HepG2 (cell line): ENCODE measurements around the gene CHRD. TPM values are rescaled to one million over a fixed set of nuclear protein-coding genes. Genes with fewer than 3 reads are reported as not detected.

Experiments used
- AKAP8 ChIP-seq: sonication (generic); formaldehyde crosslinking; IDR thresholded peaks from 2 replicates; pipeline ENCODE4 v1.5.1; 2020; ENCODE audit warnings: mild to moderate bottlenecking, missing genetic modification reagents
- ARID4A ChIP-seq: sonication (generic); formaldehyde crosslinking; IDR thresholded peaks from 2 replicates; pipeline ENCODE4 v1.5.0; 2020; ENCODE audit warnings: mild to moderate bottlenecking, missing genetic modification reagents, borderline replicate concordance
- ELF4 ChIP-seq: sonication (generic); formaldehyde crosslinking; IDR thresholded peaks from 2 replicates; pipeline ENCODE4 v1.5.0; 2020; ENCODE audit warnings: missing genetic modification reagents, mild to moderate bottlenecking, moderate library complexity, borderline replicate concordance
- ESRRA ChIP-seq: sonication (generic); formaldehyde crosslinking; IDR thresholded peaks from 2 replicates; pipeline ENCODE4 v1.5.1; 2020; ENCODE audit warnings: mild to moderate bottlenecking, low read depth, missing genetic modification reagents
- KMT2A ChIP-seq: sonication (generic); formaldehyde crosslinking; IDR thresholded peaks from 2 replicates; pipeline ENCODE4 v1.4.0; 2020; ENCODE audit warnings: missing genetic modification reagents
- NCOA2 ChIP-seq: sonication (generic); formaldehyde crosslinking; IDR thresholded peaks from 2 replicates; pipeline ENCODE4 v1.8.0; 2022; ENCODE audit warnings: inconsistent platforms
- NRL ChIP-seq: sonication (generic); formaldehyde crosslinking; IDR thresholded peaks from 2 replicates; pipeline ENCODE4 v1.5.0; 2020; ENCODE audit warnings: missing genetic modification reagents, mild to moderate bottlenecking, moderate library complexity, borderline replicate concordance
- PAWR ChIP-seq: sonication (generic); formaldehyde crosslinking; IDR thresholded peaks from 2 replicates; pipeline ENCODE4 v1.4.0; 2020; ENCODE audit warnings: missing genetic modification reagents, mild to moderate bottlenecking, borderline replicate concordance
- POLR2AphosphoS2 ChIP-seq: IDR thresholded peaks from 2 replicates; pipeline ENCODE4 v1.6.1; 2011; ENCODE audit warnings: low read depth, low read length, improper control_type of control experiment
- SATB2 ChIP-seq: sonication (generic); formaldehyde crosslinking; IDR thresholded peaks from 2 replicates; pipeline ENCODE4 v1.5.0; 2020; ENCODE audit warnings: missing genetic modification reagents
- SP1 ChIP-seq, 2 experiments: fragments of 450-650 bp in 1 of 2; sonication (generic) in 1 of 2; formaldehyde crosslinking in 1 of 2; IDR thresholded peaks; 2 replicates each; pipeline versions ENCODE4 v1.4.0 to v1.6.1; 2016 to 2020; ENCODE audit warnings: missing genetic modification reagents in 1 of 2
- SRY ChIP-seq: sonication (generic); formaldehyde crosslinking; IDR thresholded peaks from 2 replicates; pipeline ENCODE4 v1.8.0; 2022; ENCODE audit warnings: mild to moderate bottlenecking, missing genetic modification reagents
- TOE1 ChIP-seq: sonication (generic); formaldehyde crosslinking; IDR thresholded peaks from 2 replicates; pipeline ENCODE4 v1.4.0; 2020; ENCODE audit warnings: mild to moderate bottlenecking, missing genetic modification reagents
- ZBTB34 ChIP-seq: sonication (generic); formaldehyde crosslinking; IDR thresholded peaks from 2 replicates; pipeline ENCODE4 v1.8.0; 2022; ENCODE audit warnings: mild to moderate bottlenecking, missing genetic modification reagents
- ZBTB4 ChIP-seq: sonication (generic); formaldehyde crosslinking; IDR thresholded peaks from 2 replicates; pipeline ENCODE4 v1.4.0; 2020; ENCODE audit warnings: missing genetic modification reagents, mild to moderate bottlenecking, borderline replicate concordance
- ZNF225 ChIP-seq: sonication (generic); formaldehyde crosslinking; IDR thresholded peaks from 2 replicates; pipeline ENCODE4 v1.4.0; 2020; ENCODE audit warnings: mild to moderate bottlenecking, missing genetic modification reagents
- ZNF256 ChIP-seq: sonication (generic); formaldehyde crosslinking; conservative IDR thresholded peaks from 2 replicates; pipeline ENCODE4 v1.4.0; 2020; ENCODE audit warnings: missing genetic modification reagents
- ZNF263 ChIP-seq: sonication (generic); formaldehyde crosslinking; IDR thresholded peaks from 2 replicates; pipeline ENCODE4 v1.4.0; 2020; ENCODE audit warnings: missing genetic modification reagents
- ZNF547 ChIP-seq: sonication (generic); formaldehyde crosslinking; IDR thresholded peaks from 2 replicates; pipeline ENCODE4 v1.5.1; 2020; ENCODE audit warnings: mild to moderate bottlenecking, missing genetic modification reagents
- ZNF569 ChIP-seq: sonication (generic); formaldehyde crosslinking; IDR thresholded peaks from 2 replicates; pipeline ENCODE4 v1.5.0; 2020; ENCODE audit warnings: mild to moderate bottlenecking, missing genetic modification reagents, moderate library complexity, borderline replicate concordance
- ZNF839 ChIP-seq: sonication (generic); formaldehyde crosslinking; IDR thresholded peaks from 2 replicates; pipeline ENCODE4 v1.4.0; 2020; ENCODE audit warnings: missing genetic modification reagents, mild to moderate bottlenecking, borderline replicate concordance
- polyA plus RNA-seq, 8 experiments: library from polyadenylated mRNA; depleted of rRNA in 3 of 8; stranded (reverse) in 7 of 8; unstranded in 1 of 8; fragments of >200 nt; fragmentation: Illumina TruSeq in 4 of 8; extraction: Trizol in 4 of 8; gene quantifications; 2 replicates each; pipeline versions ENCODE4 v1.2.1 to v1.2.3, GENCODE V29; 2011 to 2016; ENCODE audit warnings: low read depth in 4 of 8, missing spikeins in 1 of 8, mixed read lengths in 1 of 8; ENCODE audit not compliant: insufficient read depth in 1 of 8
- total RNA-seq, 5 experiments: library from RNA; depleted of rRNA; stranded (reverse); fragments of >200 nt; fragmentation: Illumina TruSeq; extraction: Trizol; gene quantifications; 2 replicates each; pipeline ENCODE4 v1.2.3, GENCODE V29; 2016; ENCODE audit warnings: low read depth in 1 of 5

The CHRD gene
- total and polyA plus RNA-seq, 2 of the 13 experiments (the other 11 are each of a cell fraction or from before 2014, with no cell fraction given): 22.2 to 35.2 TPM

GRCh38 chr3:184360929-184361531 is 18.8 kb upstream of the CHRD start (continued):
- 0 out of 2 replicates have a peak, but pooled peaks have one; percentile 80 for TF ChIP-seq ZBTB4 (CRISPR knock-in tag)
- 0 out of 2 replicates have a peak, but pooled peaks have one; percentile 27 for TF ChIP-seq ZNF569 (CRISPR knock-in tag)
- 0 out of 2 replicates have a peak, but pooled peaks have one; percentile 55 for TF ChIP-seq SRY (CRISPR knock-in tag)
- no peak for TF ChIP-seq ZNF225 (CRISPR knock-in tag)
- TF ChIP-seq ZNF256: no peak
- peak; percentile 26; the same call in 1 of the 2 replicates for TF ChIP-seq AKAP8 (CRISPR knock-in tag)
- TF ChIP-seq ESRRA (CRISPR knock-in tag): 0 out of 2 replicates have a peak, but pooled peaks have one; percentile 5
- no peak for TF ChIP-seq PAWR (CRISPR knock-in tag)
- no peak for TF ChIP-seq SP1 (IDR thresholded peaks at IDR 0.05)
- TF ChIP-seq SP1 (CRISPR knock-in tag; IDR thresholded peaks at IDR 0.05): no peak
- 0 out of 2 replicates have a peak, but pooled peaks have one; percentile 40 for TF ChIP-seq KMT2A (CRISPR knock-in tag)
- TF ChIP-seq ZNF547 (CRISPR knock-in tag): peak; percentile 31; the same call in 1 of the 2 replicates
- no peak for TF ChIP-seq POLR2AphosphoS2
- TF ChIP-seq NCOA2 (CRISPR knock-in tag): no peak
- TF ChIP-seq ARID4A (CRISPR knock-in tag): peak; percentile 25; the same call in 1 of the 2 replicates
- no peak for TF ChIP-seq ZBTB34
- TF ChIP-seq ELF4: no peak
- no peak for TF ChIP-seq TOE1
- TF ChIP-seq ZNF263 (CRISPR knock-in tag): 0 out of 2 replicates have a peak, but pooled peaks have one; percentile 30
- TF ChIP-seq SATB2: 0 out of 2 replicates have a peak, but pooled peaks have one; percentile 16
- TF ChIP-seq ZNF839 (CRISPR knock-in tag): peak; percentile 18; the same call in 1 of the 2 replicates
- peak; percentile 69; the same call in 1 of the 2 replicates for TF ChIP-seq NRL (CRISPR knock-in tag)
